ENCODE measurements around the gene HSPB7. TPM values are rescaled to one million over a fixed set of nuclear protein-coding genes. Genes with fewer than 3 reads are reported as not detected.
"Not testable (repeated sequence)": the region's sequence is repeated elsewhere in the genome, so short reads cannot be mapped to it uniquely, and the experiment has no call there.

Gene HSPB7
- total and polyA plus RNA-seq, 8 donors: 1.5 to 22.1 (median 3.7) TPM

DNA sequence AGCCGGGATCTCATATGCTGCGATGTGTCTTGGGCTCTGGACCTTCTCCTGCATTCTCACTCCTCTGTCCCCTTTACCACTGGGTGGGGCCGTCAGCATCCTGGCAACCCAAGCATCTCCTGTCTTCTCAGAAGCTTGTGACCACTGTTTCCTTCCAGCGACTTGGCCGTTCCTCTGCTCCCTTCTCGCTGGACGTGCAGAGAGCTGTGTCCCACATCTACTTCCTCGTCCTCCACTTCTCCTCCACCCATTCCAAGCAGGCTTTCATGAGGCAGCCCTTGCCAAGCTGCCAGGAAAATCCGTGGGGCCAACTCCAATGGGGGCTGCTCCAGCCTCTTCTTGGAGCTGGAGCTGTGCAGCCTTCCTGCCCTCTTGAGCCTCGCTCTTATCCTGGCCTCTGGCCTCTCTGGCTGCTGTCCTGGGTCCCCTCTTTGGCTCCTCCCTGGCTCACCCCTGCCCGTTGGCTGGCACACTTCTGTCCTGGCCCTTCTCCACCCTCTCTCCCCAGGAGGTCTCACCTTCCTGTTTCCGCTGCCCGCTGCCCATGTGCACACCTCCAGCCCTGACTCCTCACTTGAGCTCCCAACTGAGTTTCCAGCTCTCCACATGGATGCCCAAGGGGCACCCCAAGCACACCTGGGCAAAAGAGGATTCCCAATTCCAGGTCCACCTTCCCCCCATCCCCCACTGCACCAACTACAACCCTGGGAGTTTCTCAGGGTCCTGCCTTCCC is 46.9 kb upstream of the HSPB7 start:
- peaks cover 0 to 13% of the 10 kb centered on the region in 2 donors for H3K27me3 ChIP-seq
- no peak overlapping the region for H3K4me3 ChIP-seq
- H3K9me3 ChIP-seq: no peaks in the 10 kb centered on the region
- intact Hi-C loops (cut with DNase I): no loop called here
- ATAC-seq (no peak), DNase-seq (no peak)
- TF ChIP-seq, protein P1, sequence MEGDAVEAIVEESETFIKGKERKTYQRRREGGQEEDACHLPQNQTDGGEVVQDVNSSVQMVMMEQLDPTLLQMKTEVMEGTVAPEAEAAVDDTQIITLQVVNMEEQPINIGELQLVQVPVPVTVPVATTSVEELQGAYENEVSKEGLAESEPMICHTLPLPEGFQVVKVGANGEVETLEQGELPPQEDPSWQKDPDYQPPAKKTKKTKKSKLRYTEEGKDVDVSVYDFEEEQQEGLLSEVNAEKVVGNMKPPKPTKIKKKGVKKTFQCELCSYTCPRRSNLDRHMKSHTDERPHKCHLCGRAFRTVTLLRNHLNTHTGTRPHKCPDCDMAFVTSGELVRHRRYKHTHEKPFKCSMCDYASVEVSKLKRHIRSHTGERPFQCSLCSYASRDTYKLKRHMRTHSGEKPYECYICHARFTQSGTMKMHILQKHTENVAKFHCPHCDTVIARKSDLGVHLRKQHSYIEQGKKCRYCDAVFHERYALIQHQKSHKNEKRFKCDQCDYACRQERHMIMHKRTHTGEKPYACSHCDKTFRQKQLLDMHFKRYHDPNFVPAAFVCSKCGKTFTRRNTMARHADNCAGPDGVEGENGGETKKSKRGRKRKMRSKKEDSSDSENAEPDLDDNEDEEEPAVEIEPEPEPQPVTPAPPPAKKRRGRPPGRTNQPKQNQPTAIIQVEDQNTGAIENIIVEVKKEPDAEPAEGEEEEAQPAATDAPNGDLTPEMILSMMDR (IDR thresholded peaks at IDR 0.05): no peak
- H3K4me1 ChIP-seq: peaks cover 0 to 4% of the 10 kb centered on the region in 2 donors
- no peaks in the 10 kb centered on the region for H3K36me3 ChIP-seq
- no peak overlapping the region for H3K27ac ChIP-seq

DNA sequence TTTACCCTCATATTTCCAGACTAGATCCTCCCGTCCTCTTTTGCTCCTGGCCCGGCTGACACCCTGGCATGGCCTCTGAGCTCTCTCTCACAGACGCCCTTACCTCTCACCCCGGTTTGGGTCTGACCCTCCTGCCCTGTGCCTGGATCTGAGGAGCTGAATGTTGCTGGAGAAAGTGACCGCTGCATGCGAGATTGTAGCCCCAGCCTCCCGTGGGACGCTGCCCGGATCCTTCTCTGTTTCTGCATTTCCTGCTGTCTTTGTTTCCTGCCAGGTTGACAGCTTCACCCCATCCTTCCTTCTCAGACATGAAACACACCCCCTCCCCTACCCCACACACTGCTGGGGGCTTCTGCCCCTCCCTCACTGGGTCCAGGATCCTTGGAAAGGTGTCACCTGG is 46.1 kb upstream of the HSPB7 start:
- DNase-seq (no peak), ATAC-seq (no peak)
- no peaks in the 10 kb centered on the region for H3K9me3 ChIP-seq
- H3K27me3 ChIP-seq: peaks cover 0 to 13% of the 10 kb centered on the region in 2 donors
- H3K4me1 ChIP-seq: peaks cover 0 to 4% of the 10 kb centered on the region in 2 donors
- no peak overlapping the region for H3K4me3 ChIP-seq
- TF ChIP-seq, protein P1 (IDR thresholded peaks at IDR 0.05): no peak
- H3K27ac ChIP-seq: no peak overlapping the region
- H3K36me3 ChIP-seq: no peaks in the 10 kb centered on the region
- intact Hi-C loops (cut with DNase I): no loop called here

DNA sequence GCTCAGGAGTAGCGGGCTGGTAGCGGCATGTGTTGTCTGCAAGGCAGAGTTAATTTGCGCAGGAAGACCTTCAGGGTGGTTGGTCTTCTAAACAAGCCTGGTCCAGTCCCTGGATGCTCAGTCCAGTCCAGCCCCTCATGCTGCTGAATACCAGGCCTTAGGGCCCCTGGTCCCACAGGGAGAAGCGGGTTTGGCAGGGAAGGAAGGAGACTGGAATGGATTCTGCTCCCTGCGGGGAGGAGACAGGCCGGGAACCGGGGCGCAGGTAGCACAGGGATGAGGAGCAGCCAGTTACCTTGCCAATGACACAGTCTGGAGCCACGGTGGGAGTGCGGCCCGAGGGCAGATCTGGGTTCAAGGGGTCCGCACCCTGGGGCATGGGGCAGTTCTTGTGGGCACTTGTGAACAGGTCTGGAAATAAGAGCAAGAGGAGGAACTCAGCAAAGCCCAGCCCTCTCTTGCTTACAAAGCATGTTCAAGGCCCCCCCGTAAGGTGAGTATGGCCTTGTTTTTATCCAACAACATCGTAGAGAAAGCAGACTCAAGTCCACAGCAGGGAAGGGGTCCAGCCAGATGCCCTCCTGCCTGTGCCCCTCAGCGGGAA is 45.5 kb upstream of the HSPB7 start:
- no peak for ATAC-seq

DNA sequence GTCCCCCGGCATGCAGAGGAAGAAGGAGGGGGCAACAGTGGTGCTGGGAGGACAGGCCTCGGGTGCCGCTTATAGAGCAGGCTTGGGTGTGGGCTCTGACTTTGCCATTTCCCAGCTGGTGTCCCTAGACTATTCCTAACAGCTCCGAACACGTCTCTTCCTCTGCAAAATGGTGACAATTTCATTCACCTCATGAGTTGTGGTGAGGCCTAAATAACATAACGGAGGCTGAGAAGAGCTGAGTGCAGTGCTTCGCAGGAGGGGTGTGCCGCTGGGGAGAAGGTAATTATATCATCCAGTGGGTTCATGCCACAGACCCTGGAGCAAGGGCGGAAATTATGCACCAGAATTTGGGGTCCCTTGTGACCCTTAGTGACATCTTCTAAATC is 44.8 kb upstream of the HSPB7 start:
- not testable (repeated sequence) for ATAC-seq

More for the DNA sequence above, 45.5 kb upstream of the HSPB7 start:
- Histone ChIP-seq H3K9me3 (no peaks in the 10 kb centered on the region), H3K4me1 (peaks cover 0 to 2% of the 10 kb centered on the region in 2 donors), H3K27ac (no peak overlapping the region), H3K36me3 (no peaks in the 10 kb centered on the region), H3K4me3 (no peak overlapping the region), H3K27me3 (peaks cover 0 to 13% of the 10 kb centered on the region in 2 donors)
- intact Hi-C loops (cut with DNase I): no loop called here
- no peak for DNase-seq
- TF ChIP-seq, protein P1 (IDR thresholded peaks at IDR 0.05): no peak

DNA sequence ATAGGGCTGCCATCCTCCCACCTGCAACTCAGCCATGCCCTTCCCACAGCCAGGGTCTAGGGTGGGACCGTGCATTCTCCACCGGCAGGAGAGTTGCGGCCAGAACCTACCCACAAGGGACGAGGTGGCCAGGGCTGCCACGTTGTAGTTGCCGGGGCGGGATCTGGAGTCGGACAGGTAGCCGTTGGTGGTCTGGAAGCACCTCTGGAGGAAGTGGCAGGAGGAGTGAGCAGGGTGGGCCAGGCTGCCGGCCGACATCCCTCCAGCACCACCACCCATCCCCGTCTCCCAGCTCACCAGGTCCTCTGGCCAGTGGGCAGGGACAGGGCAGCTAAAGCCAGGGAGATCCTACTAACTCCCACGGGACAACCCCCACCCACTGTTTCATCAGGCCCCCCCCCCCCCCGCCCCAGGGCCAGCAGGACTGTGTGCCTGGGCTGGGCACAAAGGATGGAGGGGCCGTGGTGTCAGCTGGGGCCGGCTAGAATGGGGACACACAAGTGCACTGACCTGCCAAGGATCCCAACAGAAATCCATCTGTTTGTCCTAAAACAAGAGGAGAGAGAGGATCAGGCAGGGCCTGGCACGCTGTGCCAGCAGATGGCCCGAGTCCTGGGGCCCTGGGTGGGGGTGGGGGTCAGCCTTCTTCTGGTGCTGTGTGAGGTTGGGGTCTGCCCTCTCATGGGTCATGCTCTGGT is 44.3 kb upstream of the HSPB7 start:
- intact Hi-C loops (cut with DNase I); H3K36me3 ChIP-seq; H3K4me3 ChIP-seq; ATAC-seq; DNase-seq; H3K27ac ChIP-seq; H3K4me1 ChIP-seq; H3K9me3 ChIP-seq: not testable (repeated sequence)
- H3K27me3 ChIP-seq: peaks cover 0 to 13% of the 10 kb centered on the region in 2 donors

More for the DNA sequence above, 44.8 kb upstream of the HSPB7 start:
- H3K27ac ChIP-seq; H3K4me3 ChIP-seq; H3K4me1 ChIP-seq; intact Hi-C loops (cut with DNase I); DNase-seq; H3K36me3 ChIP-seq; H3K9me3 ChIP-seq: not testable (repeated sequence)
- H3K27me3 ChIP-seq: peaks cover 0 to 13% of the 10 kb centered on the region in 2 donors

DNA sequence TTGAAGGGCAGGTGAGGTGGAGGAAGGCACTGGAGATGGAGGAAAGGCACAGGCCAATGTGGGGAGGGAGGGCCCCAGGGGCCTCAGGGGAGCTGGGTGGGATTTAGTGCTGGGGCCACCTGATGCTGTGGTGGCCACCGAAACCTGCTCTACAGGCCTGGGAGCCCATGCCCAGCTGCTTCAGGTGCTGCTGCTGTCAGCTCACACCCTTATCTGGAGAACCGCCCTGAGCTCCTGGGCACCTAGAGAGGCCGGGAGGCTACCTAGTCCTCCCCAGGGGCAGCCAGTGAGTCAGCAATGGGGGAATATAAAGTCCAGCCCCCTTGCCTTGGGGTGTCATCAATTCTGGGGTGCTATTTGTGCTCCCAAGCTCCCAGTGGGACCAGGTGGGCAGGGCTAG is 43.4 kb upstream of the HSPB7 start:
- H3K36me3 ChIP-seq: no peaks in the 10 kb centered on the region
- DNase-seq (no peak), ATAC-seq (no peak)
- H3K27ac ChIP-seq: no peak overlapping the region
- H3K4me1 ChIP-seq: no peaks in the 10 kb centered on the region
- peaks cover 0 to 13% of the 10 kb centered on the region in 2 donors for H3K27me3 ChIP-seq
- intact Hi-C loops (cut with DNase I): no loop called here
- no peak overlapping the region for H3K4me3 ChIP-seq
- TF ChIP-seq, protein P1 (IDR thresholded peaks at IDR 0.05): no peak
- no peaks in the 10 kb centered on the region for H3K9me3 ChIP-seq

DNA sequence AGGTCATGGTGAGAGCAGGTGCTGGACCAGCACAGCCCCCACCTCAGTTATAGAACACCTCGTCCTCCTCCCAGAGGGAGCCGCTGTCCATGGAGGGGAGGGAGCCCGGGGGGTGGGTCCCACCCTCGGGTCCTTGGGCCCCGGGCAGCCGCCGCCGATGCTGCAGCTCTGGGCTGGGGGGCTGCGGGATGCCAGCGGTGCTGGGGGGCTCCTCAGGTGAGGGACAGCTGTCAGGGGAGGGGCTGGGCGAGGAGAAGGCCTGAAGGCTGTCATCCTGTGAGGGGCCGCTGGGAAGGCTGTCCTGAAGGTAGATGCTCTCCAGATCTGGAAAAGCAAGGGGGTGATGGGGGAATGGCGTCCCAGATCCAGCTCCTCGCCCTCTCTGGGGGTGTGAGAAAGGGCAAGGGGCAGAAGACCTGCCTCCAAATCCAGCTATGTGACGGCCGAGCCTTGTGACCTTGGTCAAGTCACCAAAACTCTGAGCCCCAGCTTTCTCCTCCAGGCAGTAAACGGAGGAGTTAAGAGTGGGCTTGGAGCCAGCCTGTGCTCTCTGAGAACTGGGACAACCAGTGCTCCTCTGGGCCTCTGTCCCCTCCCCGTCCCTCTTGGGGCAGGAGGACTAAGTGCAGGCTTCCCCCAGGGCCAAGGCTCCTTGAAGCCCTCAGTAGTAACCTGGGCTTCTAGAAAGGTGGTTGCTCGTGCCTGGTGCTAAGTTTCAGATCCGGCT is 40.7 kb upstream of the HSPB7 start:
- intact Hi-C loops (cut with DNase I); H3K9me3 ChIP-seq; H3K4me1 ChIP-seq; H3K27ac ChIP-seq; H3K4me3 ChIP-seq; ATAC-seq; H3K36me3 ChIP-seq; DNase-seq; H3K27me3 ChIP-seq: not testable (repeated sequence)

DNA sequence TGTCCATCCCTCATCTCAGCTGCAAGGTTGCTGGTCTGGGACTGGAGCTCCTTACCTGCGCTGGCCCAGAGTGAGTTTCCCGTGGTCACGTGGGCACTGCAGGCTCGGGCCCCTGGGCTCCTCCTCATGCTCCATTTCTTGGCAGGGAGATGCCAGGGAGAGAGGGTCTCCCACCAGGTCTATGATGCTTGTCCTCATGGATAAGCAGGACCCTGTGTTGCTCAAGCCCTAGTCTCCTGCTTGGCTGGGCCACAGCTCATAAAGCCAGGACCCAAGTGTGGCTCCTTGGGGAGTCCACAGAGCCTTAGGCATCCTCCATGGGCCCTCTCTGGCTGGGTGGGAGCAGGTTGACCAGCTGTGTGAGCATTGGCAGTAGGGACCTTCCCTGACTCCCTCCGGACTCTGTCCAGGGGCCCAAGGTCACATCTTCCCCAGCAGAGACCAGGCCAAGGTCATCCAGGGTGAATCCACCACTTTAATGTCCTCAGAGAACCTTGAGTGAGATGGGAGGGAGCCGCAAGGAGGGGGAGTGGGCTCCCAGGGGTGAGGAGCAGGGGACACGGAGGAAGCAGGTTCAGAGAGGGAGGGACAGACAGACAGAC is 39.6 kb upstream of the HSPB7 start:
- H3K36me3 ChIP-seq; H3K27ac ChIP-seq; ATAC-seq; H3K4me1 ChIP-seq; H3K27me3 ChIP-seq; H3K4me3 ChIP-seq; DNase-seq; H3K9me3 ChIP-seq; intact Hi-C loops (cut with DNase I): not testable (repeated sequence)
